Right ventricle myocardium inferior (tissue), 1 donor: Measurements from ENCODE around the gene KIF25. TPM values are rescaled to one million over a fixed set of nuclear protein-coding genes. Genes with fewer than 3 reads are reported as not detected.
"Not testable (repeated sequence)": the region's sequence is repeated elsewhere in the genome, so short reads cannot be mapped to it uniquely, and the experiment has no call there.

Experiments used
- ATAC-seq: fragments of 200-7000 bp; cut with Tn5 transposase; one replicate; pipeline ENCODE4 v1.9.1; 2020; ENCODE audit warnings: mild to moderate bottlenecking, moderate library complexity
- DNase-seq: peaks from one replicate; pipeline ENCODE4 v3.0.0; 2021; ENCODE audit errors: missing footprints
- intact Hi-C: fragments of 100-400 bp; cut with DNase I; formaldehyde crosslinking; loops from one replicate; pipeline ENCODE4 v1.11.0; 2022
- total RNA-seq: library from RNA; stranded (reverse); fragmentation: NEBNext Ultra II Directional; extraction: Animal tissue kit (Norgen Biotek cat#: 25700); gene quantifications from one replicate; pipeline ENCODE4 v1.2.1, GENCODE V29; 2021
- donor health status: DM: no; HTN: yes; CAD: no; lungs with severe emphysema.

Gene KIF25
- total RNA-seq, 1 donor from 2014 or later, result not detected

DNA sequence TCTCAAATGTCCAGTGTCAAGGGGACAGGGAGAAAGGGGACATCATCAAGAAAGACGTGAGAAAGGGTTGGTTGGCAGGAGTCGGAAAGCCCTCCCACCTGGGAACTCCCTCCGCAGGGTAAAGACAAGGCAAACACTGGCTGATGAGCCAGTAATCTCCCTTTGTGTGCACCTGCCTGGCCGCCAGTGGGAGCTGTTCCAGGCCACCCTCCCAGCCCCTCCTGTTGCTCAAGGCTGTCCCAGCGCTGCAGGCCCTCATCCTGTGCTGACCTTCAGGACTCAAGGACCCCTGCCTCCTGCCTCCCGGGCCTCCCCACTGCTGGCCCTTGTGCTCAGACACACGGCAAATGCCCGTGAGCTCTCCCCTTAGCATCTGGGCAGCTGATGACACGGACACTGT lies 74.1 kb downstream of the KIF25 start:
- DNase-seq (no peak), ATAC-seq (peak; percentile 19)
- intact Hi-C loops, result no loop called here

DNA sequence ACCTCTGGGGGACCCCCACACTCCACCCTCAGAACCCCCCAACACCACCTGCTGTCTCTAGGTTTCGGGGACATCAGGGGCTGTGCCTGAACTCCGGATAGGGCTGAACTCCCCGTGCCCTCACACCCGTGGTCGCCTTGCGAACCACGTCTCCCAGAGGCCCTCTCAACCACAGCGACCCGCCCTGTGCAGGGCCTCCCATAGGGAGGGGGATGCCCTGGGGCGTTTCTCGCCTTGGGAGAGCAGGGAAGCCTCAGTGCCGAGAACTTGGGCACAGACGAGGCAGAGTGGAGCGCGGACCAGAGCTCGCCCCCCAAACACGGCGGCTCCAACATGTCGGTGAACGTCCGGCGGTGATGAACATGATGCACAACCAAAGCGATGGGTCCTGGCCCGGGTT lies 74.8 kb downstream of the KIF25 start:
- DNase-seq (no peak), ATAC-seq (no peak)
- intact Hi-C loops, result no loop called here

DNA sequence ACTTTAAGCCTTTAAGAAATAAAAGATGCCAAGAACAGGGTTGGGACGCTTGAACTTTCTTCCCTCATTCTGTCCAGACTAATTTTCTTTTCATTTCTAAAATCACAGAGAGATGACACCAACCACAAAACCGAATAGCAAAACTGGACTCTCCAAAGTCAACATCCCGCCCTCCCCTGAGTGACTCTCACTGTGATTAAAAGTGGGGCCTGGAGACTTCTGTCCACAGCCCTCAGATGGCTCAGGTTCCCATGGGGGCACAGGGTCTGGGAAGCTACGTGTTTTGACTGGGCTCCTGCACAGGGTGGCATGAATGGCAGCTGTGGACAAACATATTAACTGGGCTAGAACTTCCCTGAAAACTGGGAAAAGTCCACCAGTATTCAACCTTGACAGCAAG lies 75.3 kb downstream of the KIF25 start:
- intact Hi-C loops, result no loop called here
- DNase-seq (no peak), ATAC-seq (no peak)

DNA sequence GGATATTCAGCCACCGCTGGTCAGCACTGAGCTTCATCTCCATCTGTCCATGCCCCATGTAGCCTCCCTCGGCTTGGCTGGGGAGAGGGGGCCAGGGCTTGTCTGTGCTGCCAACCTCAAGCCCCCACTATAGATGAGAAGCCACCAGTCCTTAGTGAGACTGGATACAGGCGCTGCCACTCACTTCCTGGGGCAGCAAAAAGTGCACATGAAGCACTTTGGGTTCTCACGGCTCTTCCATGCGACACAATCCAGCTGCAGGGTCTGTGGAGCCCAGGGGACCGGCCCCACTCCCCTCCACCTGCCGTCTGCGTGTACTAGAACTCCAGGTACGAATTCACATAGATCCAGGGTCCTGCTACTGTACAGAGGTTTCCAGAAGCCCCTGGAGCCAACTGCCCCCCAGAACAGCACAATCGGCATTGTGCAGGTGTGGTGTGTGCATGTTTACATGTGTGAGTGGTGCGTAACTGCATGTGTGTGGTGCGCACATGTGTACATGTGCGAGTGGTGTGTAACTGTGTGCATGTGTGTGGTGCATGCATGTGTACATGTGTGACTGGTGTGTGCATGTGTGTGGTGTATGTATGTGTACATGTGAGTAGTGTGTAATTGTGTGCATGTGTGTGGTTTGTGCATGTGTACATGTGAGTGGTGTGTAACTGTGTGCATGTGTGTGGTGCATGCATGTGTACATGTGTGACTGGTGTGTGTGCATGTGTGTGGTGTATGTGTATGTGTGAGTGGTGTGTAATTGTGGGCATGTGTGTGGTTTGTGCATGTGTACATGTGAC lies 76.7 kb downstream of the KIF25 start:
- DNase-seq (no peak), ATAC-seq (no peak)
- intact Hi-C loops, result no loop called here

DNA sequence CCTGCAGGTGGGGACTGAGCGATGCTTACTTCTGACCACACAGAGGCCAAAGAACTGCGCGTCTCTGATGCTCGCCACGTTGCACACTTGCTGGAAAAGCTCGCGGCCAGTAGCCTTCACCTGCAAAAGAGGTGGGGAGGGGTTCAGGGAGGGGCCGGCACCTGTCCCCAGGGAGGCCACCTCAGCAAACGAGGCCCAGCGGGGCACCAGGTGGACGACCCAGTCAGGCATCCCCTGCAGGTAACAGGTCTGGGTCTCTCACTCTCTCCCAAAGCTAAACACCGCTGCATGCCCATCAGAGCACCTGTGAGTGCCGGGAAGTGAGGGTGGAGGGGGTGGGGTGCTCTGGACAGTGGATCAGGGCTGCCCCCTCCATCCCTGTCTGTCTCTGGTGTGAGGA lies 77.7 kb downstream of the KIF25 start:
- intact Hi-C loops, result no loop called here

DNA sequence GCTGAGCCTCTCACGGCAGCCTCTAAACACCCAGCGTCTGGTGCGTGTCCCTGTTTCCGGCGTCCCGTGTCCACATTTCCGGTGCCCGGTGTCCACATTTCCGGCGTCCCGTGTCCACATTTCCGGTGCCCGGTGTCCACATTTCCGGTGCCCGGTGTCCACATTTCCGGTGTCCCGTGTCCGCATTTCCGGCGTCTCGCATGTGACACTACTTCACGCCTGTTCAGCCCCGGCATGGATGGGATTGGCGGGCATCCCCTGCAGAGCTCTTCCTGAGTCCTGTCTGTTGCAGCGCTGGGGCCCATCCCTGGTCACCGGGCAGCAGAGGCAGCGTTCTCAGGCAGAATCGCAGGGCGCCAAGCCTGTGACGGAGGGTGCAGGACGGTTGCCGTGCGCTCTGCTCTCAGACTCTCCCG lies 78.3 kb downstream of the KIF25 start:
- no peak for ATAC-seq
- intact Hi-C loops, result no loop called here
- no peak for DNase-seq

More for the DNA sequence above, 77.7 kb downstream of the KIF25 start:
- ATAC-seq (no peak), DNase-seq (no peak)

DNA sequence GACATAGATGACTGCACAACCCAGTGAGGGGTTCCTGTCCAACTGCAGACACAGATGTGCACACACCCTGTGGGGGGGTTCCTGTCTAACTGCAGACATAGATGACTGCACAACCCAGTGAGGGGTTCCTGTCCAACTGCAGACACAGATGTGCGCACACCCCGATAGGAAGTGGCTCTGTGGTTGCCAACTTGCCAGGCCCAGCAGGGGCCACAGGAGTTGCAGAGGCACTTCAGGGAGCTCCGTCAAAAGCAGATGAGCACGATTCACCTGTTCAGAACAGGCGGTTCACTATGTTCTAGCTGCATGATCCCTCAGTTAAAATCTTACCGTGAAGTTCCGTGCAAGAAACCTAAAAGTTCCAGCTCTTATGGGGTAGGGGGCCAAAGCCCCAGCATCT lies 79.9 kb downstream of the KIF25 start:
- ATAC-seq, DNase-seq, intact Hi-C loops: not testable (repeated sequence)

DNA sequence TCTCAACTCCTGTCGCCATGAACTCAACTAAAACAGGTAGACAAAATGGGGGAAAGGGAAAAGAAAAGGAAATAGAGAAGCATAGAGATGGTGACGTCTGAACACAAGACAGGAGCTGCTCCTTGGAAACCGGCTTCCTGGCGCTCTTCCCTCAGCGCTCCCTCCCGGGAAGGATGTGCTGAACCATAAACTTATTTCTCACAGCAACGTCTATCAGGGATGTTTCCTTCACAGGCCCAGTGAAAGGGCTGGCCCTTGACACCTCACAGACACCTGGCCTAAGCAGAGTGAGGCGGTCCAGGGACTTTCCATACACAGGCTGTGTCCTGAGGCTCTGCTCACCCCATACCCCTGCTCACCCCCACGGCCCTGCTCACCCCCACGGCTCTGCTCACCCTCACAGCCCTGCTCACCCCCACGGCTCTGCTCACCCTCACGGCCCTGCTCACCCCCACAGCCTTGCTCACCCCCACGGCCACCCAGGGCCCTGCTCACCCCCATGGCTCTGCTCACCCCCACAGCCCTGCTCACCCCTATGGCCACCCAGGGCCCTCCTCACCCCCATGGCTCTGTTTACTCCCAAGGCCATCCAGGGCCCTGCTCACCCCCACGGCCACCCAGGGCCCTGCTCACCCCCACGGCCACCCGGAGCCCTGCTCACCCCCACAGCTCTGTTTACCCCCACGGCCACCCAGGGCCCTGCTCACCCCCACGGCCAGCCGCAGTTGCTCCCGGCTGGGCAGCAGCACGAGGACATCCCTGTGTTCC lies 80.9 kb downstream of the KIF25 start:
- DNase-seq, result no peak
- no peak for ATAC-seq
- intact Hi-C loops, result no loop called here

DNA sequence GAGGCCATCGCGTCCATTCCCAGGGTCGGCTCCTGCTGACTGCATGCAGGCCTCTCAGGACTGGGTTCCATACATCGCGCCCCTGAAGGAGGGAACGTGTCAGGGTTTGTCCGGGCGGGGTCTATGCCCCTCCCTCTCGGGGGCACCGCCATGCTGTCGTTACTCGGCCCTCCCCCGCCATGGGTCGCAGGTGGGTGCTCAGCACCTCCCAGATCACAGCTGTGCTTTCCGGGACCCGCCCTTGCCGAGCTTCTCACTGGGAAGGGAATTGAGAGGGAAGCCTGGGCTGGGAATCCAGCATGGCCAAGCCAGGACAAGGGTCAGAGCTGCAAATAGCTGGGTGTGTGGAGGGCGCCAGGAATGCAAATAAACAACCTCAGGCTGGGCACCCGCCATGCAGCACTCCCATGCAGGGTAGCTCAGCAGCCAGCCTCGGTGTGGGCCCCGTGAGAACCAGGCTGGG lies 81.5 kb downstream of the KIF25 start, which contains the start of gene FRMD1:
TSS of gene FRMD1 (minus strand) at position 270 of the 463 bp plus-strand sequence. CDS start at position 152, 118 bp downstream.
- ATAC-seq, result peak; percentile 39
- no peak for DNase-seq
- intact Hi-C loops, result no loop called here

DNA sequence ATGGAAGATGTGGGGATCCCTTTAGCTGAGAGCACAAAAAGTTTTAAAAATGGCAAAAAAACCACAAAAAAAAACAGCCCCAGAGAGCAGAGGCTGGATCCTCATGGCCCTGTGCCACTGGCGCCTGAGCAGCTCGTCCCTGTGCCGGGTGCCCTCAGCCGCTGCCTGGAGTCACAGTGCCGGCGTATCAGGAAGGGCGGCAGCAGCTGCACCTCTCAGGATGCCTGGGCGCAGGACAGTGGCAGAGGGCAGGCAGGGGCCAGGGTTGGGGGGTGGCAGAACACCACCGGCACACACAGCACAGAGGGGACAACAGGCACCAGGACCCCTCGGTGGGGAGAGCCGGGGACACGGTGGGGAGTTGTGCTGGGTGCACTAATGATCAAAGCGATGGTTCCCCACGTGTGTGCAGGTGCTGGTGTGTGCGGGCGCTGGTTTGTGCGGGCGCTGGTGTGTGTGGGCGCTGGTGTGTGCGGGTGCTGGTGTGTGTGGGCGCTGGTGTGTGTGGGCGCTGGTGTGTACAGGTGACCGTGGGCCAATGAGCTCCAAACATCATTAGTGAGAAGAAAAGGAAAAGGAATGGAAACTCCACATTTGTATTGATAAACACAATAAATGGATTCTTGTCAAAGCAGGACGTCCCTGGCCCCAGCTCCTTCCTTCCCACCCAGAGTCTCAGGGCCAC lies 83.1 kb downstream of the KIF25 start:
- intact Hi-C loops, result no loop called here
- ATAC-seq (no peak), DNase-seq (no peak)

DNA sequence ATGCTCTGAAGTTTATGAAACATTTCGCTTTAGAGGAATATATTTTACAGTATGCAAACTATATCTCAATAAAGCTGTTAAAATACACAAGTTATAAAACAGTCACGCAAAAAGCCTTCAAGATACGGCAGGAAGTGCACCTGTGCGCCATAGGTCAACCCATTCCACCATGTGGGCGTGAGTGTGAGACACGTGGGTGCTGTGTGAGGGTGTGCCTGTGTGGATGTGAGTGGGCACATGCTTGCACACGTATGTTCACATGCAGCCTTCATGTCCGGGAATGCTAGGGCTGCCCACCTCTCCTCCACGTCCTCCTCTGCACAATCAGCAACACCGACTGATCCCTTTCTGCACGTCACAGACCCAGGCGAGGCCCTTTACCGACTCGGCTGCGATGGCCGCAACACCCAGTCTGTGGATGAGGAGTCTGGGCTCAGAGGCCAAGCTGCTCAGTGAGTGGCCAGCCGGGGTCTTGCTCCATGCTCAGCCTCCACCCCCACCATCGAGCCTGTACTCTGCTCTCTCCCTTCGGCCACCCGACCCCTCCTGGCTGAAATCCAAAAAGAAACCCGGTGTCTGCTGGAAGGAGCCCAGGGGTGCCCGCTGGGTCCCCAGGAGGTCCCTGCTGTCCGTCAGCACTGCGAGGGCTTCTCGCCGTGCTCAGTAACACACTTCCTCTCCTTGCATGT lies 84.5 kb downstream of the KIF25 start:
- ATAC-seq, result no peak
- DNase-seq, result no peak
- intact Hi-C loops, result no loop called here

DNA sequence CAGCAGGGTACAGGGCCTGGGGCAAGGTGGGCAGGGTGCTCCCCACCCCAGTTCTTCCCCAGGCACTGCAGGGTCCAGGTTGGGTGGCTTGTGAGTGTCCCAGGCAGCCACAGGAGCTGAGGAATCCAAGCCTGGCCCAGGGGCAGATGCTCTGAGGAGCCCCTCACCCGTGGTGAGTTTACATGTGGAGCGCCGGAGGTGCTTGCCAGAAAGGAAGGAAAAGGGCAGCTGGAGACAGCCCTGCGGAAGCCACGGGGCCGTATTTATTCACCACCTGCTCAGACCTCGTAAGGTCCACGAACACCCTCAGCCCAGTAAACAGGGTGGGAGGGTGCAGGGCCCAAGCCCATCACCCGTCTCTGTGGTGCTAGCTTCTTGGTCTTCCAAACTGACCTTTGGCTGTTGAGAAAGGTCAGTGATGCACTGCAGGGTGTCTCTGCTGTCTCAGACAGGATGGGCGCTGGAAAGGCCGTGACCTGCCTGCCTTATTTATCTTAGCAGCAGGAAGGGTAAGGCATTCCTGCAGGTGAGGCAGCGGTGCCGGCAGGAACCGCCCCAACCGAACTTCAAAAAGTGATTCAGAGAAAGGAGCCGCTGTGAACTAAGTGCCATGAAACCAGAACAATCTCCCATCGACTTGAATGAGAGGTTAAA lies 85.5 kb downstream of the KIF25 start:
- DNase-seq (no peak), ATAC-seq (no peak)
- intact Hi-C loops, result no loop called here

DNA sequence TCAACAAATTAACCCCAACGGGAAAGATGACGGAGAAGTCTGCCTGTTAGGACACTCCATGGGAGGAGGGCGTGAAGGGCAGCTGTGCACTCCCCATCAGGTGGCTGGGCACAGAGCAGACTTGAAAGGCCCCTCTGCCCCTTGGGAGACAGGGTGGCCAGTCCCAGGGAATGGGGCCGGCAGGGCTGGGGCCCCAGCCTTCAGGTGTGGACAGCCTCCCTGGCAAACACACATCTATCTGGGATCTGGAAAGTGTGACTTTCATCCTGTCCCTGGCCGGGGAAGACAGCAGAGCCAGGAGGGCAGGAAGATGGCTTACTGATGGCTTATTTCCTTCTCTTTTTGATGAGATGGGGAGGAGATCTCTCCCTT lies 86.0 kb downstream of the KIF25 start:
- intact Hi-C loops, result no loop called here
- DNase-seq (no peak), ATAC-seq (no peak)

DNA sequence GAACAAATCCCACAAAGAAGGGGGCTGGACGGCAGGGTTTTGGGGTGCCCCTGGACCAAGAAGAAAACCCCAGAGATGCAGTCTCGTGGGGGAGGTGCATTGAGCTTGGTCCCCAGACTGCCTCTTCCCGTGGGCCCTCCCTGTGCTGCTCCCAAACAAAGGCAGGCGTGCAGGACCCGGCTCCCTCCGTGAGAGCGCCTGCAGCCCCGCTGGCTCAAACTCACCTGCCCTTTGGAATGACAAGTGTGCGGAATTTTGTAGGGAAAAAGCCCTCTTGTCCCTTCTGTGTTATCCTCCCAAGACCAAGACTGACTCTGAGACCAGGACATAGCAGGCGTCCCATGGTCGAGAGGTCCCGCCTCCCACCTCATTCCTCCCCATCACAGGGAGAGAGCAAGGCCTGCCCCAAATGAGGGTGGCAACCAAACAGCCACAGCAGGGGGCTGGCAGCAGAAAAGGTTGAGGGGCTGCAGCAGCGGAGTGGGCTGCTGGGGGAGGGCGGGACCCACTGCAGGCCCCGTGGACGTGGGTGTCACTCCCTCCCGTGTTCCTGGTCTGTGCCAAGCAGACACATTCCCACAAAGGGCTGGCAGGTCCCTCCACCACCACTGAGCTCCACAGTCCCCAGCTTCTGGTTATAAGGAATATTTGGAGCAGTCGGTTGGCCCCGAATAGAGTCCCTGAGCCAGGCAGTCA lies 87.1 kb downstream of the KIF25 start:
- no peak for ATAC-seq
- intact Hi-C loops, result no loop called here
- DNase-seq, result no peak

DNA sequence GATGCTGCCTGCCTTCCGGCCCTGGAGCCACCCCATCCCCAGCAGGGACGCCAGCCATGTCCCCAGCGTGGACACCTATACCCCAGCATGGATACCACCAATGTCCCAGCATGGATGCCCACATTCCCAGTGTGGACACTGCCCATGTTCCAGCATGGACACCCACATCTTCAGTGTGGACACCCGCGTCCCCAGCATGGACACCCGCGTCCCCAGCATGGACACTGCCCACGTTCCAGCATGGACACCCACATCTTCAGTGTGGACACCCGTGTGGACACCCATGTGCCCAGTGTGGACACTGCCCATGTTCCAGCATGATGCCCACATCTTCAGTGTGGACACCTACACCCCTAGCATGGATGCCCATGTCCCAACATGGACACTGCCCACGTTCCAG lies 88.6 kb downstream of the KIF25 start:
- intact Hi-C loops, result no loop called here
- DNase-seq (no peak), ATAC-seq (no peak)

DNA sequence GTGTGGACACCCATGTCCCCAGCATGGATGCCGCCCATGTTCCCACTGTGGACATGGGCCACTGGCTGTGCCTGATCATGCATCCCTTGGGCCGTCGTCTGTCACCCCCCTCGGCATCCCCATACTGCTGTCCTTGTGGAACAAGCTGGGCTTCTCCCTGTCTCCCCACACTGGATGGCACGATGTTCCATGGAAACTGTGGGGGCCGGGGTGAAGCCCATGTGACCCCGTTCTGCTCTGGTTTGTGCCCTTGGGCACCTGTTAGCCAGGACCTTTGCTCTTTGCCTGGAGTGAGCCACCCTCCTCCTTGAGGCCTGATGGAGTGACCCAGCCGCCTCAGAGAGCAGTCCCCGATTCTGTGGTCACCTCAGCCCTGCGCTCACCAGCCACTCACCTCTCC lies 89.1 kb downstream of the KIF25 start:
- intact Hi-C loops, result no loop called here
- ATAC-seq (no peak), DNase-seq (peak; percentile 31)

DNA sequence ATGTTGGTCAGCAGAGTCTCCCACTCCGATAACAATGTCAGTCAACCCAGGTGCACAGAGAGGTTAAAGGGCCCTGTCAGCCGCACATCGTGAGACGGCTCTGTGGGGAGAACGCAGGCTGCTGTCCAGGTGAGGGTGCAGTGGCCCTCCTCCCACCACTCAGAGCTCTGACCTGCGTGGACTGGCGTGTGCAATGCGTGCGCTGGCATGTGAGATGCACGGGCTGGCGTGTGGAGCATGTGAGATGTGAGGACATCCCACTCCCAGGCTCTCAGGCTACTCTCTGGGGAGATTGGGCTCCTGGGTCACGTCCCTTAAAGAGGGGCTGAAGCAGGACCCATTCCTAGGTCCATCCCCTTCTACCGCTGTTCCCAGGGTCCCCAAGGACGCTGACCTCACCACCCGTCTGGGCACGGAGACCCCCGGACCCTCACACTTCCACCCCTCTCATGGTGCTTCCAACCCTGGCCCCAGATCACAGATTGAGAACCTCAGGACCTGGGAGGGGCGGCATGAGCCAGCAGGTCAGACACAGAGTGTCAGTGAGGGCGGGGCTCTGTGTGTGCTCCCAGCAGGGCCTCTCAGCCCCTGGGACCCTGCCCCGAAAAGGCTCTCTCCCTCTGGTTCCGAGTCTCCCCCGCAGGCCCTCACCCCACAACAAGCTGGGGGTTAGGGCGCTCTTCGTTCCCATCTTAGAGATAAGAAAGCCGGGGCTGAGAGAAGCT lies 90.1 kb downstream of the KIF25 start:
- peak; percentile 44 for DNase-seq

More for the DNA sequence above, 90.1 kb downstream of the KIF25 start:
- intact Hi-C loops, result no loop called here
- ATAC-seq, result no peak
